NAMALWA (cell line): ENCODE results near the gene ITGB1BP1.
"Not testable (repeated sequence)": the region's sequence is repeated elsewhere in the genome, so short reads cannot be mapped to it uniquely, and the experiment has no call there.

ENCODE experiments used
- DNase-seq: peaks from one replicate; pipeline ENCODE4 v3.0.0-alpha.2; 2015; ENCODE audit warnings: low spot score

The ITGB1BP1 gene

GRCh38 chr2:9400268-9401058 lies 22.9 kb downstream of the ITGB1BP1 start:
- DNase-seq: no peak

- no peak for DNase-seq
Observed at GRCh38 chr2:9398881-9399780, 24.2 kb downstream of the ITGB1BP1 start.

GRCh38 chr2:9398251-9398650 lies 25.1 kb downstream of the ITGB1BP1 start:
- not testable (repeated sequence) for DNase-seq

DNA sequence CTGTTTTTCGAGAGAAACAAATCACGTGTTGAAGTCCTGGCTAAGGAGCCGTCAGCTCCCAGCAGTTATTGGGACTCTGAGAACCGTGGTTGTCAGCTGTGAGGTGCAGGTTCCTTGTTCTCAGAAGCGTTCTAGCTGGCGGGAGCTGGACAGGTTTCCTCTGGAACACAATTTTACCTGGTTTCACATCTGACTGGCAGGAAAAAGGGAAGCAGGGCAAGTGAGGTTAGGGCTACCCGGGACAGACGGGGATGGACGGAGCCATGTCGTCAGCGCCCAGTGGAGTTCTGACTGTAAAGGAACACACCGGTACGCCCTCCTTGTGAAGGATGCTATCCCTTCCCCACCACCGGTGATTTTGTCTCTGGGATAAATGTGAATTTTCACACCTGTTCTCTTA lies 26.1 kb downstream of the ITGB1BP1 start:
- no peak for DNase-seq

DNA sequence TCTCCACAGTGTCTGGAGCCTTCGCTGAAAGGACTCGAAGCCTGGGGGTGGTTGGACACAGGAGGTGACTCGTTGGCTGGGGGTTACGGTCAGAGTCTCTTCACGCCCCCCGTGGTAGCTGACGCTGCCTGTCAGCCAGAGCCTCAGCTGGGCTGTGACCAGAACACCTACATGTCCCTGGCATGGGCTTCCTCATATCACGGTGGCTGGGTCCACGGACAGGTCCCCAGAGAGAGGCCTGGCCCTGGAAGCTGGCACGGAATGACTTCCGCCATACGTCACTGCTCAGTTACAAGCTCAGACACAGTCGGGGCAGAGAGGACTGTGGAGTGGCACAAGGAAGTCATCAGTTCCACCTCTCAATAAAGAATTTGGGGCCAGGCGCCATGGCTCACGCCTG lies 28.5 kb downstream of the ITGB1BP1 start:
- no peak for DNase-seq

- peak; percentile 21 for DNase-seq
Observed at GRCh38 chr2:9392898-9393765, 30.2 kb downstream of the ITGB1BP1 start.

DNA sequence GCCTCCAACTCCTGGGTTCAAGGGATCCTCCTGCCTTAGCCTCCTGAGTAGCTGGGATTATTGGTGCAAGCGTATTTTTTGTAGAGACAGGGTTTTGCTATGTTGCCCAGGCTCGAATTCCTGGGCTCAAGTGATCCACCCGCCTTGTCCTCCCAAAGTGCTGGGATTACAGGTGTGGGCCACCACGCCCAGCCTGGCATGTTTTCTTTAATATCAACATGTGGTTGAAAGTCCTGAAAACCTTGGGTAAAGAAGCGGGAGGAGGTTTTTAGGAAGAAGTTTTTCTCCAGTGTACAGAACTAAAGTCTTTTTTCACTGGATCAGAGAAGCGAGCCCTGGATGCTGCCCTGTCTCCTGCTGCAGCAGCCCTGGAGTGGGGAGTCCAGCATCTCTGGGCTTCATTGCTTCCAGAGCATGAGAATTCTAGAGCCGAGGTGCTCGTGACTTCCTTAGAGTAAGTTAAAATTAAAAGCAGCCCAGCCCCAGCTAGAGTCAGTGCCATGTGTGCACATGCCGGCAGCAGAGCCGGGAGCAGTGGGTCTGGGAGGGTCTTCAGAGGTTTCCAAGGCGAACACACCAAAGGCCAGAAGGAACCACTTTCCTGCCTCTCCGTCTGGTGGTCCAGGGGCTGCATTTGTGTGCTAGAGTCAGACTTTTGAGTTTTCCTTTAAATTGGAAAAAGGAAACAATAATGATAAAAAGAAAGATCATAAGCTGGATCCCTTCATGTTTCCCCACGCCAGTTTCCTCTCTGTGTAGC lies 31.2 kb downstream of the ITGB1BP1 start:
- no peak for DNase-seq

DNA sequence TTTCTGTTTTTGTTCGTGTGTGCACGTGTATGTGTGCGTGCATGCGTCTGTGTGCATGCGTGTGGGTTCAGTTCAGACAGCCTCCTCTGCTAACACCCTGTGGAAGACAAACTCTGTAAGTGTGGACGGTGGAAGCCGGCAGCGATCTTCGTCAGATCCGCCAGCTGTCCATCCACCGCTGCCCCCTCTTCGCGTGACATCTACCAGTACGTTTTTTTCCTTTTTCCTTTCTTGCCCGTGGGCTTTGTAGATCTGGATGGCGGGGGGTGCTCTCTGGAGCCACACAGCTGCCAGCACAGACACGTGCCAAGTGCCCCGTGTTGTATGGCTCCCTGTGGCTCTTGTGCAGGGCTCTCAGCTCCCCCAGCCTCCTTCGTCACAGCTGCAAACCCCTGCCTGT lies 32.3 kb downstream of the ITGB1BP1 start:
- DNase-seq: no peak

DNA sequence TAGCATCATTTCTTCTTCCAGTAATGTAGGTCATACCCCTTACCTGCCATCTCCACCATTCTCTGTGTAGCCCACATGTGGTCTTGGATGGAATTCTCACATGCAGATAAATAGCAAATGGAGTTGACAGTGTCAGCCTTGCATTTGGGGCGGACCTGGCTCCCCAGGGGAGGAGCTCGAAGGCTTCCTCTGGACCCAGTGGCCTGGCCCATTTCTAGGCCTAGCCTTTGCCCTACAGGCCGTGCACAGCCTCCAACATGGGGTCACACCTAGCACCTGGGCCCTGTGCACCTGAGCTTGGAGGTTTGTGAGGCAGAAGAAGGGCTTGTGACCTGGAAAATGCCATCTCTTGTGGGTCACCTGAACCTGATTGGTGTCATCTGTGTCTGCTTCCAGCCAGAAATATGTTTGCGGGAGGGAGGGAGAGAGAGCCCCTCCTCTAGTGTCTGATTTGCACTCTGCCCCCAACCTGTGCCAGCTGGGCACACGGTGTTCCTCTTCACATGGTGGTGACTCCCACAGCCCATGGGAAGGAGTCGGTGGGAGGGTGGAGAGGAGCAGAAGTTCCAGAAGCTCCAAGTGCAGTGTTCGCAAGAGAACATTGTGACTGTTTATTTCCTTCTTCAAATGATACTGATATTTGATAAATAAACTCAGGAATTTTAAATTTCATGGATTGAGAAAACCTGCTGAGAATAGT lies 33.0 kb downstream of the ITGB1BP1 start:
- DNase-seq: no peak

- no peak for DNase-seq
Observed at GRCh38 chr2:9388950-9389911, 34.1 kb downstream of the ITGB1BP1 start.

DNA sequence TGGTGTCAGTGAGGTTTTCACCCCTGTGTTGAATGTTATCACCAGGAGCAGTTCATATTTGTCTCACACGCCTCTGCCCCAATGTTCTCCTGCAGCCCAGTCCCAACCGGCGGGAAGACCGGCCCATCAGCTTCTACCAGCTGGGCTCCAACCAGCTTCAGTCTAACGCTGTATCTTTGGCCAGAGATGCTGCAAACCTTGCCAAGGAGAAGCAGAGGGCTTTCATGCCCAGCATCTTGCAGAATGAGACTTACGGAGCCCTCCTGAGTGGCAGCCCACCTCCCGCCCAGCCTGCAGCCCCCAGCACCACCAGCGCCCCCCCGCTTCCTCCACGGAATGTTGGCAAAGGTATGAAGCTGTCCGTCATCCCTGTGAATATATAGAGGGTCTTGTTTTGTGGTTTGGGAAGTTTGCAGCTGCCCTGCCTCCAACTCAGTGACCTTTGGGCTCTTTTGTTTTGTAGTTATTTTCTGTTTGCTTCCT lies 35.1 kb downstream of the ITGB1BP1 start:
- DNase-seq: no peak

- no peak for DNase-seq
Observed at GRCh38 chr2:9385841-9386240, 37.5 kb downstream of the ITGB1BP1 start.

- no peak for DNase-seq
Observed at GRCh38 chr2:9384521-9384920, 38.8 kb downstream of the ITGB1BP1 start.

- no peak for DNase-seq
Observed at GRCh38 chr2:9382604-9383235, 40.6 kb downstream of the ITGB1BP1 start.

GRCh38 chr2:9380702-9381628 lies 42.4 kb downstream of the ITGB1BP1 start:
- no peak for DNase-seq

- no peak for DNase-seq
Observed at GRCh38 chr2:9379391-9379755, 44.0 kb downstream of the ITGB1BP1 start.

DNA sequence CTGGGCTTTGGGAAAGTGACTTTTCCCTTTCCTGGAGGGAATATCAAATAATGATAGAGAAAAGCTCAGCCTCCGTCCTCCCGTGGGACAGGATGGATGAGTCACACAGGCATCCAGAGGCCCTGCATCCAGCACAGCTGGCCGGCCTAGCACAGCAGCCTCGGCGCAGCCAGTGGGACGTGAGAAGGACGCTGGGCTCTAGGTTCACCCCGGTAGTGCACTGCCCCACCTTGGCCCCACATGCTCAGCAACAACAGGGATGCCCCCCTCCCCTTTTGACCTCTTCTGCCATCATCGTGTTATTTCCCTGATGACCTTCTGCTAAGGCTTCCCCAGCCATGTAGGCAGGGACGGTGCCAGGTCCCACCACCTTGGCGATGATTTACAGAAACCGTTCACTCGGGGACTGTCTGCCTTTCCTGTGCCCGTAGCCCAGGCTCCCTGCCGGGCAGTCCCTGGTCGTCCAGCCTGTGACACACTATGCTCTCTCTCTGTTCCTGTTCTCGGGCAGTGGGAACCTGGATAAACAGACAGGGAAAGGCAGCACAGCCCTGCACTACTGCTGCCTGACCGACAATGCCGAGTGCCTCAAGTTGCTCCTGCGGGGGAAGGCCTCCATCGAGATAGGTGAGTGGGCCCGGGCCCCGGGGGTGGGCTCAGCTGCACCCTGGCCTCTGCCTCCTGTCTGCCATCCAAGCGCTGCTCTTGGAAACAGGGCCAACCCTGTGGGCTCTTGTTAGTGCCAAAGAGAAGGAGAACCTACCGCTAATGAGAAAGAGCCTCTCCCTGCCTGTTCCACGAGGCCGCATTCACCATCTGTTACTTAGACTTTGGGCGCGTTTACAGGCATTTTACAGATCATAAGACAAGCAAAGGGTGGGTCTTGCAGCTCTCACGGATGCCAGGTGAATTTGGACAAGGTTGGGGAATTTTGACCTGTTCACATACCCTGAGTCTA lies 44.6 kb downstream of the ITGB1BP1 start:
- DNase-seq: no peak
